ENCODE measurements around the gene SGK1.
"Not testable (repeated sequence)": the region's sequence is repeated elsewhere in the genome, so short reads cannot be mapped to it uniquely, and the experiment has no call there.

SGK1 gene

DNA sequence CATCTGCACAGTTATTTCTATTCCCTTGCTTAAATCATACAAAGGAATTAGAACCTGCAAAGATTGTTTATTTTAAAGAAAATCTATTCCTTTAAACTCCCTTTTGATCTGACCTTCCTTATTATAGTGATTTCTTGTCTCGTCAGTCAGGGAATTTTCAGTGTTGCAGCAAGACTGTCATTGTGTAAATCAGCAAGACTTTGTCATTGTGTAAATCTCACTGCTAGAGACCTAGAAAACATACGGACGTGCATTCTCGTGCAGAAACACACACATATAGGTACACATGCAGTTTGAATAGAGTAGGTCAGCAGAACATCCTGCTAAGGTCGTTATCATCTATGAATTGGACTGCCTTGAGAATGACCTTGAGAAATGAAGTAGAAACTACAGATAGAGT lies 6.2 kb upstream of the SGK1 start:
- Histone ChIP-seq H3K4me1 (ENCODE audit: control insufficient read depth, insufficient read depth, low read length) (no peaks in the 10 kb centered on the region), H3K9me3 (ENCODE audit: control insufficient read depth, insufficient read depth, low read length) (no peaks in the 10 kb centered on the region), H3K4me3 (ENCODE audit: low read depth, low read length) (no peak overlapping the region), H3K27me3 (ENCODE audit: control insufficient read depth, insufficient read depth, low read length) (peaks cover 4% of the 10 kb centered on the region), H3K9ac (ENCODE audit: low read depth, low read length) (no peak overlapping the region), H3K36me3 (ENCODE audit: control insufficient read depth, insufficient read depth, low read length) (no peaks in the 10 kb centered on the region)

DNA sequence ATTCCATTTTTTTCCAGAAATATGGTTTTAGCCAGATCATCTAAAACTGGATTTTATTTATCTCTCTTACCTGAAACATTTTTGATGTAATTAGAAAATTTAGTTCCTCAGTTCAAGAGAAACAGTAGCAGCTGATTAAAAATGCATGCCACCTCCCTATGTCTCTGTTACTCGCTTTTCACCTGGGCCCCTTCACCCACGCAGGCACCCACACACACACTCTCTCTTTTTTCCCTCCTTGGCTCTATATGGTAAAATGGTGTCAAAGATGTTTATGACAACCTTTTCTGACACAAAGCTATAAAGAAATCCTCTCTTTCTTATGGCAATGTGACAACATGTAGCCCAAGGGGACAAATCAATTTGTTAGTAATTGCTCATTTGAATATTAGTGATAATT lies 5.8 kb upstream of the SGK1 start:
- no peaks in the 10 kb centered on the region for H3K9me3 ChIP-seq (ENCODE audit: control insufficient read depth, insufficient read depth, low read length)
- no peaks in the 10 kb centered on the region for H3K4me1 ChIP-seq (ENCODE audit: control insufficient read depth, insufficient read depth, low read length)
- H3K27me3 ChIP-seq (ENCODE audit: control insufficient read depth, insufficient read depth, low read length), result peaks cover 9% of the 10 kb centered on the region
- H3K36me3 ChIP-seq (ENCODE audit: control insufficient read depth, insufficient read depth, low read length), result no peaks in the 10 kb centered on the region
- H3K4me3 ChIP-seq (ENCODE audit: low read depth, low read length), result no peak overlapping the region
- no peak overlapping the region for H3K9ac ChIP-seq (ENCODE audit: low read depth, low read length)

DNA sequence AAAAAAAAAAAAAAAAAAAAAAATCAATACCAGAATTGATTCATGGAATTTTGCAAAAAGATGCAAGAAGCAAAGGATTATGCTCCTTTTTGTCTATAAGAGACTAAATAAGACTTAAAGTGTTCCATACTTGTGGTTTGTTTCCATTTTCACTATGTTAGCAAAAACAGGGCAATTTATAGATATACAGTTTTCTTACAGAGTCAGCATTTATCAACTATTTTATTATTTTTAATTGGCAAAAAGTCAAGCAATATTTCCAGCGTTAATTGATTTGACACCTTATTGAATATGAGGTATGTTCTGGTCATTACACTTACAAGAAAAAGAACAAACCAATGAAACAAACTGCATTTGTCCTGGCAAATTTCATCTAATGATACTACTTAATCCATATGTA lies 5.4 kb upstream of the SGK1 start:
- no peak overlapping the region for H3K4me3 ChIP-seq (ENCODE audit: low read depth, low read length)
- H3K27me3 ChIP-seq (ENCODE audit: control insufficient read depth, insufficient read depth, low read length), result peaks cover 11% of the 10 kb centered on the region

DNA sequence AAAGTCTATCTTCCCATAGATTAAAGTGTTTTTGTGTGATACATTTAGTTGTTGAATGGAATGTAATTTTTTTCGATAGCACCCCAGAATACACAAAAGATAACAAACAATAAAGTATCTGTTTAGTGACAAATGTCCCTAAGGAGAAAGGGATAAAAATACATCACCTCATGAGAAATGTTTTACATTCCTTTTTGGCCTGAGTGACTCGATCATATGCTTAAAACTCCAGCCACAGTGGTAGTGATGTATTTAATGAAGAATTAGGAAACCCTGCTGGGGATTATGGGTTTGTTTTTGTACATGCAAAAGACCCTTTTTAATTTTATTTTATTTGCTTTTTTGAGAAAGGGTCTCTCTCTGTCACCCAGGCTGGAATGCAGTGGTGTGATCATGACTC lies 4.3 kb upstream of the SGK1 start:
- Histone ChIP-seq H3K9me3 (ENCODE audit: control insufficient read depth, insufficient read depth, low read length) (no peaks in the 10 kb centered on the region), H3K27me3 (ENCODE audit: control insufficient read depth, insufficient read depth, low read length) (peaks cover 11% of the 10 kb centered on the region), H3K4me3 (ENCODE audit: low read depth, low read length) (no peak overlapping the region), H3K4me1 (ENCODE audit: control insufficient read depth, insufficient read depth, low read length) (peaks cover 4% of the 10 kb centered on the region), H3K9ac (ENCODE audit: low read depth, low read length) (no peak overlapping the region), H3K36me3 (ENCODE audit: control insufficient read depth, insufficient read depth, low read length) (no peaks in the 10 kb centered on the region)

More for the DNA sequence above, 5.4 kb upstream of the SGK1 start:
- Histone ChIP-seq H3K9me3 (ENCODE audit: control insufficient read depth, insufficient read depth, low read length) (no peaks in the 10 kb centered on the region), H3K9ac (ENCODE audit: low read depth, low read length) (no peak overlapping the region), H3K36me3 (ENCODE audit: control insufficient read depth, insufficient read depth, low read length) (no peaks in the 10 kb centered on the region), H3K4me1 (ENCODE audit: control insufficient read depth, insufficient read depth, low read length) (peaks cover 2% of the 10 kb centered on the region)

DNA sequence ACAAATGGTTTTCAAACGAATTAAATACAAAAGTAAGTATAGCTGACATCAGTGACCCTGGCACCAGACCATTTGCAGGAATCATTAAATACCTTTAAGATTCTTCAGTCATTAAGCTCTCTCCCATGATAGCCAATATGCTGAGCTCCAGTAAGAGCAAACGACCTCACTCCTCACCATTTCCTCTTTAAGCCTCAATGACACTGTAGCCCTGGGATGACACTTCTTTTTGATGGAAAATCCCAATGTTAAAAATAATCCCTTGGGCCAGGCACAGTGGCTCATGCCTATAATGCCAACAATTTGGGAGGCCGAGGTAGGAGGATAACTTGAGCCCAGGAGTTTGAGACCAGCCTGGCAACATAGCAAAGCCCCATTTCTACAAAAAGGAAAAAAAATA lies 3.3 kb upstream of the SGK1 start:
- Histone ChIP-seq H3K4me1 (ENCODE audit: control insufficient read depth, insufficient read depth, low read length) (peaks cover 6% of the 10 kb centered on the region), H3K27me3 (ENCODE audit: control insufficient read depth, insufficient read depth, low read length) (peaks cover 11% of the 10 kb centered on the region), H3K9ac (ENCODE audit: low read depth, low read length) (no peak overlapping the region), H3K36me3 (ENCODE audit: control insufficient read depth, insufficient read depth, low read length) (no peaks in the 10 kb centered on the region), H3K4me3 (ENCODE audit: low read depth, low read length) (no peak overlapping the region), H3K9me3 (ENCODE audit: control insufficient read depth, insufficient read depth, low read length) (no peaks in the 10 kb centered on the region)

DNA sequence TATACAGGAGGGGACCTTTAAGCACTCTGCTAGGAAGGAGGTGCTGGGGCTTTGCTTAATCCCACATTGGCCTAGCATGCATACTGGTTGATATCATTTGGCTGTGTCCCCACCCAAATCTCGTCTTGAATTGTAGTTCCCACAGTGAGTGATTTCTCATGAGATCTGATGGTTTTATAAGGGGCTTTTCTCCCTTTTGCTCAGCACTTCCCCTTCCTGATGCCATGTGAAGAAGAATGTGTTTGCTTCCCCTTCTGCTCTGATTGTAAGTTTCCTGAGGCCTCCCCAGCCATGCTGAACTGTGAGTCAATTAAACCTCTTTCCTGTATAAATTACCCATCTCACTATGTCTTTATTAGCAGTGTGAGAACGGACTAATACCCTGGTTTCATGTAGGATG lies 1.8 kb upstream of the SGK1 start:
- peaks cover 11% of the 10 kb centered on the region for H3K27me3 ChIP-seq (ENCODE audit: control insufficient read depth, insufficient read depth, low read length)
- not testable (repeated sequence) for H3K4me3 ChIP-seq (ENCODE audit: low read depth, low read length); H3K36me3 ChIP-seq (ENCODE audit: control insufficient read depth, insufficient read depth, low read length); H3K9ac ChIP-seq (ENCODE audit: low read depth, low read length); H3K9me3 ChIP-seq (ENCODE audit: control insufficient read depth, insufficient read depth, low read length); H3K4me1 ChIP-seq (ENCODE audit: control insufficient read depth, insufficient read depth, low read length)

DNA sequence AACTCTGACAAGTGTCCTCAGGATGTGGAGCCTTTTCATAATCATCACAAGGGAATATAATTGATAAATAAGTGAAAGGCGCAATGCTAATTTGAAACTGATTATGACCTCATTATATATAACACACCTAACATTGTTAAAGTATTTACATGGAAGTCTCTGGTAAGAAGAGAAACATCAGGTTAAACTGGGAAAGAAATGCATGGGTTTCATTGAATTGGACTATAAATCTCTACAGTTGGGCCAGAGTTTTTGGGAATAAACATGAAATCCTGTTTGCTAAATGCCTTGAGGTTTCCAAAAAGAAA lies 1.0 kb upstream of the SGK1 start:
- H3K4me3 ChIP-seq (ENCODE audit: low read depth, low read length), result no peak overlapping the region
- no peak overlapping the region for H3K9ac ChIP-seq (ENCODE audit: low read depth, low read length)
- peaks cover 11% of the 10 kb centered on the region for H3K27me3 ChIP-seq (ENCODE audit: control insufficient read depth, insufficient read depth, low read length)
- H3K9me3 ChIP-seq (ENCODE audit: control insufficient read depth, insufficient read depth, low read length), result no peaks in the 10 kb centered on the region
- no peaks in the 10 kb centered on the region for H3K36me3 ChIP-seq (ENCODE audit: control insufficient read depth, insufficient read depth, low read length)
- peaks cover 13% of the 10 kb centered on the region for H3K4me1 ChIP-seq (ENCODE audit: control insufficient read depth, insufficient read depth, low read length)

DNA sequence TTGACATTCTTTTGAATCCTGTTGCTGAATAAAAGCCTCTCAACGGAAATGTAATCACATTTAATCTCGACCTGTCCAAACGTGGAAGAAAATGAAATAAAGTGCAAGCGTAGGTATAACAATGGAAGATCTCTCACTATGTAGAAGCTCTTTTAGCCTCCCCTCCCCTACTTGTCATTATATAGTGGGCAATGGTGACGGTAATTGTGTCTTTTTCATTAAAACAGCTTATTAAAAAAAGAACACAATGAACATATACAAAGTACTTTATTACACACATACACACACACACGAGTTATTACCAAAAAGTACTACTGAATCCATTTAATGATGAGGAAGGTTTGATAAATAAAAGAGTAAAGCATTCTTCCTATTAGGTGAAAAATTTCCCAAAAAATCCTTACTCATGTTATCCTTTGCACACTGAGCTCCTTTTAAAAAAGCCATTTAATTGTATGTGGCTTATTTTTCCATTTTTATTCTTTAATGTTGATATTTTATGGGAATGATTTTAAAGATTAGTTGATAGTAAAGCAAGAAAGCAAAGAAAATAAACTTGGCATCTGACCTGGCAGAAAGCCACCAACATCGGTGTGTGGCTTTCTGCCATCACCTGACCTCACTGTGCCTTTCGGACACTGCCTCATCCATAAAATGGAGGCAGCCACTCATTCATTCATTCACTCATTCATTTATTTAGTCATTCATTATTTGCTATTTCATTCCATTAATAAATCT lies 493 bp upstream of the SGK1 start:
- Histone ChIP-seq H3K4me3 (ENCODE audit: low read depth, low read length) (peak overlapping the region; percentile 56), H3K9ac (ENCODE audit: low read depth, low read length) (no peak overlapping the region), H3K9me3 (ENCODE audit: control insufficient read depth, insufficient read depth, low read length) (no peaks in the 10 kb centered on the region), H3K27me3 (ENCODE audit: control insufficient read depth, insufficient read depth, low read length) (peaks cover 11% of the 10 kb centered on the region), H3K4me1 (ENCODE audit: control insufficient read depth, insufficient read depth, low read length) (peaks cover 13% of the 10 kb centered on the region), H3K36me3 (ENCODE audit: control insufficient read depth, insufficient read depth, low read length) (no peaks in the 10 kb centered on the region)

DNA sequence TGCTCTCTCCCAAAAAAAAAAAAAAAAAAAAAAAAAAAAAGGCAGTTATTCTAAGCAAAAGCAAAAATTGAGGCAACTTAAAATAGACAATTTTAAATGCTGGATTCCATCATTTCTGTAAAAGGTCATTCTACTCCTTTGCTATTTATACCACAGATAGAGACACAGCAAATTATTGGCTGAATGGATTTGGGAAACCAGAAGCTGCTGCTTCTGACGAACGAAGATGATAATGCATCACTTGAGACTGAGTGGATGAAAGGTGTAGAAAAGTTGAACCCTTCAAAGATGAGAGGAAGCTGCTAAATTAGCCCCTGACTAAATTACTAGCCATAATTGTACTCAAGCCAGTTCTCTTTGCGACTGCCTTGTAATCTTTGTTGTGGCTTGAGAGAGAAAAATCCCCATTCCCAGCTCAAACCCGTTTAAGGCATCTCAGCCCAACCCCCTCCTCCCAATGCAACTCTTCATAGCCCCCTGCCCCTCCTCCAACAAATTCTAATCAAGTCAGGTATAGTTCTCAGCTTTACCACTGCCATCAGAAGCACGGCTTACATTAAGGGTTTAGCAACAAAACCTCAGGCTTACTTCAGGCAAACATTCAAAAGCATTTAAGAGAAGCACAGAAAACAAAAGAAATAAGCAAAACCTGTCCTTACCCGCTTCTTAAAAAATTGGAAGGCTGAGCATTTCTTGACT lies 1.0 kb downstream of the SGK1 start:
- Histone ChIP-seq H3K4me1 (ENCODE audit: control insufficient read depth, insufficient read depth, low read length) (peaks cover 17% of the 10 kb centered on the region), H3K4me3 (ENCODE audit: low read depth, low read length) (peak overlapping the region; percentile 56), H3K9me3 (ENCODE audit: control insufficient read depth, insufficient read depth, low read length) (no peaks in the 10 kb centered on the region), H3K36me3 (ENCODE audit: control insufficient read depth, insufficient read depth, low read length) (no peaks in the 10 kb centered on the region), H3K27me3 (ENCODE audit: control insufficient read depth, insufficient read depth, low read length) (peaks cover 11% of the 10 kb centered on the region), H3K9ac (ENCODE audit: low read depth, low read length) (peak overlapping the region; percentile 9)

DNA sequence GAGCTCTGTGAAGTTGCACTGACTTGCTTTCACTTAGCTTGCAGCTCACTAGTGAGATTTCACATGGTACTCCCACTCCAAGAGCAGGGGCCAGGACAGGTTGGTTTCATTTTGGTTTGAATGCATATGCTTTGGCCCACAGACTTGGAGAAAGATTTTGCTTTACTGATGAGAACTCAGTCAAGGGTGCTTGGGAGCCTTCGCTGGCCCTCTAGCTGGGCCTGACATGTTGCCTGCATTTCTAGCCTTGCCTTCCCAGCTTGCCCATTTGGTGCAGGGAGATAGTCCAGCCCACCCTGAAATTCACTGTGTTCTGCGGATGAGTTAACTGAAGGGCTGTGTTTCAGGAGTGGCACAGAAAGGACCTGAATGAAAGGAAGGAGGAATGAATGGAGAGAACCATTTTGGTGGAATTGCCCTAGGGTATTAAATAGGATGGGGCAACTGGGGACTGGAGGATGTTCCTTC lies 1.9 kb downstream of the SGK1 start:
- Histone ChIP-seq H3K4me3 (ENCODE audit: low read depth, low read length) (peak overlapping the region; percentile 3), H3K4me1 (ENCODE audit: control insufficient read depth, insufficient read depth, low read length) (peaks cover 18% of the 10 kb centered on the region), H3K36me3 (ENCODE audit: control insufficient read depth, insufficient read depth, low read length) (no peaks in the 10 kb centered on the region), H3K27me3 (ENCODE audit: control insufficient read depth, insufficient read depth, low read length) (peaks cover 11% of the 10 kb centered on the region), H3K9ac (ENCODE audit: low read depth, low read length) (no peak overlapping the region), H3K9me3 (ENCODE audit: control insufficient read depth, insufficient read depth, low read length) (no peaks in the 10 kb centered on the region)

DNA sequence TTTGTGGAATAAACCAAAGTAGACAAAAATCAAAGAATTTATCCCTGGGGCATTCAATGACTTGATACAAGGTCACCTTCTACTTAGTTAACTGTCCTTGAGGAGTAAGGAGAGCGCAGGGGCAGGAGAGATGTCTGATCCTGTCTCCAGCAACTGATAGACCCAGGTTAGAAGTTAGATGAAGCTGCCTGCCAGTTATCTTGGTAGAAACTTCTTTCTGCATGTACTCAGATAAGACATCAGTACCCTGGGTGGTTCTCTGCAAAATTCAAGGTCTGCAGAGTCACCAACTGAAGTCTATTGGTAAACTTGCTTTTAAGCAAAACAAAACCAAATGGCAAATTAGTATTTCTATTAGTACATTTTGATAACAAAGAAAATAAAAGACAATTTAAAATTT lies 2.7 kb downstream of the SGK1 start:
- Histone ChIP-seq H3K27me3 (ENCODE audit: control insufficient read depth, insufficient read depth, low read length) (peaks cover 11% of the 10 kb centered on the region), H3K4me3 (ENCODE audit: low read depth, low read length) (no peak overlapping the region), H3K9me3 (ENCODE audit: control insufficient read depth, insufficient read depth, low read length) (no peaks in the 10 kb centered on the region), H3K4me1 (ENCODE audit: control insufficient read depth, insufficient read depth, low read length) (peaks cover 18% of the 10 kb centered on the region), H3K9ac (ENCODE audit: low read depth, low read length) (no peak overlapping the region), H3K36me3 (ENCODE audit: control insufficient read depth, insufficient read depth, low read length) (no peaks in the 10 kb centered on the region)

Data from iPS-15b (cell line).